Measurements from ENCODE around the gene SPRTN.

SPRTN gene

GRCh38 chr1:231351816-231352215, 13.7 kb downstream of the SPRTN start:
- TF ChIP-seq CTCF (conservative IDR thresholded peaks at IDR 0.05) = no peak
- no peak overlapping the region for H3K27ac ChIP-seq

- H3K27ac ChIP-seq = no peak overlapping the region
- TF ChIP-seq CTCF (conservative IDR thresholded peaks at IDR 0.05) = no peak
These were observed 15.0 kb downstream of the SPRTN start for GRCh38 chr1:231353086-231353485.

- no peak for TF ChIP-seq CTCF (conservative IDR thresholded peaks at IDR 0.05)
- no peak overlapping the region for H3K27ac ChIP-seq
These were observed 16.4 kb downstream of the SPRTN start for GRCh38 chr1:231354330-231355020.

GRCh38 chr1:231355171-231355570, 17.1 kb downstream of the SPRTN start:
- no peak overlapping the region for H3K27ac ChIP-seq
- TF ChIP-seq CTCF (conservative IDR thresholded peaks at IDR 0.05) = no peak

- no peak for TF ChIP-seq CTCF (conservative IDR thresholded peaks at IDR 0.05)
- no peak overlapping the region for H3K27ac ChIP-seq
These were observed 19.2 kb downstream of the SPRTN start for GRCh38 chr1:231357187-231357772.

GRCh38 chr1:231357831-231358354, 19.8 kb downstream of the SPRTN start:
- TF ChIP-seq CTCF (conservative IDR thresholded peaks at IDR 0.05) = peak; percentile 80
- no peak overlapping the region for H3K27ac ChIP-seq

GRCh38 chr1:231359113-231359512, 21.0 kb downstream of the SPRTN start:
- TF ChIP-seq CTCF (conservative IDR thresholded peaks at IDR 0.05) = no peak
- no peak overlapping the region; the same call in 1 of the 2 replicates for H3K27ac ChIP-seq

Data from VCaP (cell line).